ENCODE results near the gene CALR3. TPM values are rescaled to one million over a fixed set of nuclear protein-coding genes. Genes with fewer than 3 reads are reported as not detected.
"Not testable (repeated sequence)": the region's sequence is repeated elsewhere in the genome, so short reads cannot be mapped to it uniquely, and the experiment has no call there.

The CALR3 gene
- total RNA-seq, 6 experiments from 2014 or later: not detected

- DNase-seq: peak in 2 of 3 donors; percentile 40 to 62
- ATAC-seq: peak in 1 of 4 donors; percentile 20
- Histone ChIP-seq H3K27me3 (no peaks in the 10 kb centered on the region), H3K27ac (peak overlapping the region; percentile 73 to 90 (median 89)), H3K4me1 (peaks cover 0 to 16% (median 5%) of the 10 kb centered on the region in 4 donors), H3K36me3 (no peaks in the 10 kb centered on the region), H3K4me3 (peak overlapping the region; percentile 94 to 95 (median 94)), H3K9me3 (no peaks in the 10 kb centered on the region)
- intact Hi-C loops (cut with DNase I): no loop called here
- TF ChIP-seq POLR2A (IDR thresholded peaks at IDR 0.05): no peak
- TF ChIP-seq CTCF (IDR thresholded peaks at IDR 0.05): no peak
- WGBS (ENCODE audit: insufficient coverage, low coverage, low lambda C conversion rate, missing lambda C conversion rate): 6% methylated on average over 11 of the region's 67 CpGs
Measured at GRCh38 chr19:16470911-16471811, 24.8 kb downstream of the CALR3 start.

GRCh38 chr19:16470541-16470910 is 25.4 kb downstream of the CALR3 start:
- Histone ChIP-seq H3K36me3 (no peaks in the 10 kb centered on the region), H3K27me3 (no peaks in the 10 kb centered on the region), H3K4me1 (peaks cover 0 to 16% (median 5%) of the 10 kb centered on the region in 4 donors), H3K9me3 (no peaks in the 10 kb centered on the region), H3K4me3 (peak overlapping the region; percentile 94 to 95 (median 94)), H3K27ac (peak overlapping the region in 2 of 3 donors; percentile 73 to 90)
- ATAC-seq (no peak), DNase-seq (no peak)
- TF ChIP-seq POLR2A (IDR thresholded peaks at IDR 0.05): no peak
- no peak for TF ChIP-seq CTCF (IDR thresholded peaks at IDR 0.05)
- intact Hi-C loops (cut with DNase I): no loop called here
- WGBS (ENCODE audit: insufficient coverage, low coverage, low lambda C conversion rate, missing lambda C conversion rate): 28% methylated on average over 7 of the region's 7 CpGs

GRCh38 chr19:16467581-16467980 is 28.4 kb downstream of the CALR3 start:
- 21% methylated on average over 5 of the region's 6 CpGs for WGBS (ENCODE audit: insufficient coverage, low coverage, low lambda C conversion rate, missing lambda C conversion rate)
- intact Hi-C loops (cut with DNase I): no loop called here

GRCh38 chr19:16466802-16467427 is 29.1 kb downstream of the CALR3 start:
- H3K9me3 ChIP-seq; DNase-seq; H3K27ac ChIP-seq; H3K36me3 ChIP-seq; H3K27me3 ChIP-seq; ATAC-seq; H3K4me3 ChIP-seq; intact Hi-C loops (cut with DNase I): not testable (repeated sequence)
- H3K4me1 ChIP-seq: peaks cover 0 to 44% (median 18%) of the 10 kb centered on the region in 4 donors
- 75% methylated on average over 7 of the region's 12 CpGs for WGBS (ENCODE audit: insufficient coverage, low coverage, low lambda C conversion rate, missing lambda C conversion rate)

More at GRCh38 chr19:16467581-16467980, 28.4 kb downstream of the CALR3 start:
- no peaks in the 10 kb centered on the region for H3K36me3 ChIP-seq
- no peak for DNase-seq
- no peaks in the 10 kb centered on the region for H3K27me3 ChIP-seq
- peaks cover 0 to 37% (median 15%) of the 10 kb centered on the region in 4 donors for H3K4me1 ChIP-seq
- ATAC-seq: no peak
- H3K9me3 ChIP-seq: no peaks in the 10 kb centered on the region
- no peak overlapping the region for H3K27ac ChIP-seq
- no peak for TF ChIP-seq CTCF (IDR thresholded peaks at IDR 0.05)
- no peak for TF ChIP-seq POLR2A (IDR thresholded peaks at IDR 0.05)
- H3K4me3 ChIP-seq: no peak overlapping the region

GRCh38 chr19:16465239-16465638 is 30.7 kb downstream of the CALR3 start:
- Histone ChIP-seq H3K36me3 (no peaks in the 10 kb centered on the region), H3K9me3 (no peaks in the 10 kb centered on the region), H3K27ac (no peak overlapping the region), H3K27me3 (no peaks in the 10 kb centered on the region), H3K4me3 (no peak overlapping the region), H3K4me1 (peaks cover 0 to 57% (median 18%) of the 10 kb centered on the region in 4 donors)
- 92% methylated on average over 4 of the region's 5 CpGs for WGBS (ENCODE audit: insufficient coverage, low coverage, low lambda C conversion rate, missing lambda C conversion rate)
- TF ChIP-seq CTCF (IDR thresholded peaks at IDR 0.05) (no peak), POLR2A (IDR thresholded peaks at IDR 0.05) (no peak)
- intact Hi-C loops (cut with DNase I): no loop called here
- DNase-seq (no peak), ATAC-seq (no peak)
